K562 (cell line): Measurements from ENCODE around the gene NTRK1. TPM values are rescaled to one million over a fixed set of nuclear protein-coding genes. Genes with fewer than 3 reads are reported as not detected.
A peak's percentile ranks its signal among the peaks of the same experiment; 100 is the strongest.

Experiments used
- ATAC-seq: fragments of 200-7000 bp; cut with Tn5 transposase; 3 replicates; pipeline ENCODE4 v1.9.1; 2020; ENCODE audit warnings: moderate library complexity
- BruUV-seq: library from RNA; stranded (reverse); fragments of 400-500 nt; replicated peaks from 2 replicates; lab custom pipeline; 2021; lab: Mats Ljungman, UMichigan
- CTCF ChIA-PET: fragments of 300-600 bp; formaldehyde crosslinking; extraction: SDS; loops from one replicate; lab custom pipeline; 2021; ENCODE audit warnings: low intra/inter-chr PET ratio; lab: Yijun Ruan, JAX
- POLR2A ChIA-PET: fragments of 300-600, 350-650 bp; sonication (Branson Sonifier 250); formaldehyde crosslinking; extraction: SDS; loops from one replicate; lab custom pipeline; 2021; ENCODE audit warnings: antibody characterized with exemption, inconsistent platforms; lab: Yijun Ruan, JAX
- DNase-seq, 4 experiments: peaks; one replicate each; pipeline versions ENCODE4 v3.0.0 to v3.0.0-alpha.2; 2011 to 2018; ENCODE audit warnings: low spot score in 3 of 4, mixed read lengths in 3 of 4; ENCODE audit errors: extremely low read depth in 1 of 4
- FAIRE-seq: peaks from 2 replicates; lab custom pipeline; 2011; peaks lifted over from hg19 to GRCh38; lab: Jason Lieb, UNC
- H2AFZ ChIP-seq: 2 replicates; pipeline ENCODE4 v1.6.0; 2011; ENCODE audit warnings: low read depth, low read length, control low read depth, inconsistent platforms
- H3K27ac ChIP-seq: fragments of 200-600 bp; 3 replicates; pipeline ENCODE4 v1.8.0; 2011; ENCODE audit warnings: low read depth, mild to moderate bottlenecking, control low read depth, inconsistent platforms, low read length, moderate library complexity, mixed read lengths; ENCODE audit errors: extremely low read depth
- H3K27me3 ChIP-seq, 2 experiments: fragments of 300-600 bp in 1 of 2; 2 replicates in 1 of 2; 3 replicates in 1 of 2; pipeline versions ENCODE4 v1.6.0 to v1.8.0; 2011; ENCODE audit warnings: inconsistent platforms in 2 of 2, low read length in 2 of 2, mild to moderate bottlenecking in 1 of 2, mixed read lengths in 1 of 2, moderate library complexity in 1 of 2; ENCODE audit not compliant: control insufficient read depth in 2 of 2, insufficient read depth in 2 of 2
- H3K36me3 ChIP-seq: fragments of 300-600 bp; 3 replicates; pipeline ENCODE4 v1.8.0; 2011; ENCODE audit warnings: mild to moderate bottlenecking, low read length, inconsistent platforms; ENCODE audit not compliant: control insufficient read depth, insufficient read depth
- H3K4me1 ChIP-seq, 2 experiments: fragments of 200-600 bp in 1 of 2; replicated peaks in 1 of 2; 2 replicates in 1 of 2; 3 replicates in 1 of 2; pipeline versions ENCODE4 v1.5.1 to v1.8.0; 2011; ENCODE audit warnings: inconsistent platforms in 2 of 2, low read length in 2 of 2, mild to moderate bottlenecking in 1 of 2, mixed read lengths in 1 of 2, moderate library complexity in 1 of 2; ENCODE audit not compliant: control insufficient read depth in 2 of 2, insufficient read depth in 2 of 2
- H3K4me2 ChIP-seq: 2 replicates; pipeline ENCODE4 v1.6.1; 2011; ENCODE audit warnings: low read length, control low read depth, inconsistent platforms, mixed read lengths; ENCODE audit not compliant: insufficient read depth
- H3K4me3 ChIP-seq: fragments of 200-600 bp; sonication (generic), shearing (Covaris generic); 2 replicates; pipeline ENCODE4 v1.5.1; 2016; ENCODE audit warnings: control low read depth, inconsistent platforms
- H3K79me2 ChIP-seq: fragments of 200-600 bp; 3 replicates; pipeline ENCODE4 v1.8.0; 2011; ENCODE audit warnings: low read length, inconsistent platforms; ENCODE audit not compliant: control insufficient read depth, insufficient read depth
- H3K9ac ChIP-seq, 2 experiments: 2 replicates each; pipeline versions ENCODE4 v1.6.0 to v1.6.1; 2011; ENCODE audit warnings: low read depth in 2 of 2, low read length in 2 of 2, control low read depth in 1 of 2, inconsistent platforms in 1 of 2, mild to moderate bottlenecking in 1 of 2, mixed read lengths in 1 of 2; ENCODE audit not compliant: insufficient read depth in 1 of 2
- H3K9me1 ChIP-seq: one replicate; pipeline ENCODE4 v1.6.0; 2011; ENCODE audit warnings: inconsistent platforms, mild to moderate bottlenecking, low read length, moderate library complexity; ENCODE audit not compliant: control insufficient read depth, insufficient read depth
- H3K9me3 ChIP-seq: replicated peaks from 2 replicates; pipeline ENCODE4 v1.5.1; 2011; ENCODE audit warnings: low read depth, low read length, inconsistent platforms; ENCODE audit not compliant: control insufficient read depth, insufficient read depth
- H4K20me1 ChIP-seq: replicated peaks from 2 replicates; pipeline ENCODE4 v1.6.1; 2011; ENCODE audit warnings: low read length, inconsistent platforms, mixed read lengths; ENCODE audit not compliant: control insufficient read depth, insufficient read depth
- BMI1 ChIP-seq: fragments of 150-350 bp; IDR thresholded peaks from 2 replicates; pipeline ENCODE4 v1.6.1; 2014; ENCODE audit warnings: low read length
- CBFB ChIP-seq: sonication (generic); formaldehyde crosslinking; IDR thresholded peaks from 2 replicates; pipeline ENCODE4 v1.4.0; 2020; ENCODE audit warnings: mild to moderate bottlenecking, missing genetic modification reagents
- CEBPG ChIP-seq, 3 experiments: fragments of 200-800 bp in 1 of 3; sonication (Bioruptor generic) in 1 of 3; sonication (generic) in 1 of 3; formaldehyde crosslinking in 1 of 3; IDR thresholded peaks in 2 of 3; conservative IDR thresholded peaks in 1 of 3; 2 replicates each; pipeline versions ENCODE4 v1.6.1 to v1.8.0; 2016 to 2022; ENCODE audit warnings: missing compliant biosample characterization in 2 of 3, missing genetic modification characterization in 2 of 3, mild to moderate bottlenecking in 1 of 3, missing genetic modification reagents in 1 of 3
- EHMT2 ChIP-seq: fragments of 450-650 bp; IDR thresholded peaks from 2 replicates; pipeline ENCODE4 v1.6.1; 2018; ENCODE audit warnings: antibody characterized with exemption
- ESRRB ChIP-seq: fragments of 250-450 bp; sonication (Bioruptor Pico); IDR thresholded peaks from 2 replicates; pipeline ENCODE4 v1.5.0; 2020; ENCODE audit warnings: mild to moderate bottlenecking, moderate library complexity, borderline replicate concordance
- GTF2A2 ChIP-seq: IDR thresholded peaks from 2 replicates; pipeline ENCODE4 v1.6.1; 2016; ENCODE audit warnings: mild to moderate bottlenecking, missing genetic modification characterization, missing compliant biosample characterization
- NCOA4 ChIP-seq: fragments of 450-650 bp; IDR thresholded peaks from 2 replicates; pipeline ENCODE4 v1.6.1; 2018; ENCODE audit warnings: mild to moderate bottlenecking; ENCODE audit not compliant: partially characterized antibody
- NRF1 ChIP-seq, 2 experiments: fragments of 450-650 bp; IDR thresholded peaks in 1 of 2; conservative IDR thresholded peaks in 1 of 2; 2 replicates each; pipeline ENCODE4 v1.6.1; 2014; ENCODE audit warnings: mild to moderate bottlenecking in 2 of 2
- POLR2AphosphoS5 ChIP-seq: IDR thresholded peaks from 2 replicates; pipeline ENCODE4 v1.6.1; 2011; ENCODE audit warnings: mild to moderate bottlenecking, low read depth, low read length, moderate library complexity; ENCODE audit not compliant: control insufficient read depth, insufficient read depth
- SMAD3 ChIP-seq: fragments of 450-650 bp; formaldehyde crosslinking; conservative IDR thresholded peaks from 2 replicates; pipeline ENCODE4 v1.4.0; 2020; ENCODE audit warnings: mild to moderate bottlenecking
- TRIM28 ChIP-seq: fragments of 450-650 bp; IDR thresholded peaks from 2 replicates; pipeline ENCODE4 v1.6.1; 2017
- XRCC4 ChIP-seq: IDR thresholded peaks from one replicate; pipeline ENCODE4 v1.6.1; 2011; ENCODE audit not compliant: insufficient read depth, insufficient read length; ENCODE audit errors: extremely low read depth
- ZNF311 ChIP-seq: fragments of 250-450 bp; sonication (Bioruptor Pico); IDR thresholded peaks from 2 replicates; pipeline ENCODE4 v1.4.0; 2020; ENCODE audit warnings: mild to moderate bottlenecking, moderate library complexity
- WGBS: fragments of 100-300 bp; shearing (Covaris generic); methylation state at CpG from one replicate; pipeline ENCODE4 v1.1.6; 2016; ENCODE audit warnings: low coverage, mixed read lengths; ENCODE audit not compliant: insufficient coverage; ENCODE audit errors: missing lambda C conversion rate; 5-methylcytosine and 5-hydroxymethylcytosine counted together
- in situ Hi-C: fragments of 300-500 bp; cut with MboI; formaldehyde crosslinking; loops from 4 replicates; pipeline ENCODE4 v1.15.0; 2018; ENCODE audit warnings: inconsistent platforms, mixed read lengths
- intact Hi-C: fragments of 100-400 bp; cut with micrococcal nuclease; formaldehyde crosslinking; loops from 2 replicates; pipeline ENCODE4 v1.14.2; 2022
- polyA plus RNA-seq, 8 experiments: library from polyadenylated mRNA; depleted of rRNA in 4 of 8; stranded (reverse) in 5 of 8; unstranded in 3 of 8; fragments of >200 nt; fragmentation: Nextera tagmentation in 2 of 8; fragmentation: Illumina TruSeq in 1 of 8; extraction: Ambion mirVana in 2 of 8; extraction: Trizol in 1 of 8; gene quantifications; 2 replicates each; pipeline versions ENCODE4 v1.2.1 to v1.2.3, GENCODE V29; 2011 to 2014; ENCODE audit warnings: inconsistent platforms in 1 of 8, missing spikeins in 1 of 8
- total RNA-seq, 7 experiments: library from RNA; depleted of rRNA in 6 of 7; stranded (reverse); fragments of >200 nt in 6 of 7; fragmentation: Illumina TruSeq in 2 of 7; extraction: Trizol in 2 of 7; gene quantifications; 2 replicates each; pipeline versions ENCODE4 v1.2.1 to v1.2.3, GENCODE V29; 2011 to 2021; ENCODE audit warnings: low replicate concordance in 1 of 7
- TF ChIP-seq, protein P1 (sequence below): sonication (generic); formaldehyde crosslinking; IDR thresholded peaks from 2 replicates; pipeline ENCODE4 v1.8.1; 2023; ENCODE audit warnings: mild to moderate bottlenecking, missing genetic modification reagents
- TF ChIP-seq, protein P2 (sequence below), 2 experiments: fragments of 450-650 bp; conservative IDR thresholded peaks; 2 replicates each; pipeline ENCODE4 v1.6.1; 2017; ENCODE audit warnings: mild to moderate bottlenecking in 2 of 2, moderate library complexity in 2 of 2
- TF ChIP-seq, protein P3 (sequence below): fragments of 250-450 bp; sonication (Bioruptor Pico); IDR thresholded peaks from 2 replicates; pipeline ENCODE4 v1.4.0; 2020

Gene NTRK1
- total and polyA plus RNA-seq, 9 of the 15 experiments (the other 6 are each of a cell fraction or from before 2014, with no cell fraction given): 0.46 to 30.0 (median 7.9) TPM

DNA sequence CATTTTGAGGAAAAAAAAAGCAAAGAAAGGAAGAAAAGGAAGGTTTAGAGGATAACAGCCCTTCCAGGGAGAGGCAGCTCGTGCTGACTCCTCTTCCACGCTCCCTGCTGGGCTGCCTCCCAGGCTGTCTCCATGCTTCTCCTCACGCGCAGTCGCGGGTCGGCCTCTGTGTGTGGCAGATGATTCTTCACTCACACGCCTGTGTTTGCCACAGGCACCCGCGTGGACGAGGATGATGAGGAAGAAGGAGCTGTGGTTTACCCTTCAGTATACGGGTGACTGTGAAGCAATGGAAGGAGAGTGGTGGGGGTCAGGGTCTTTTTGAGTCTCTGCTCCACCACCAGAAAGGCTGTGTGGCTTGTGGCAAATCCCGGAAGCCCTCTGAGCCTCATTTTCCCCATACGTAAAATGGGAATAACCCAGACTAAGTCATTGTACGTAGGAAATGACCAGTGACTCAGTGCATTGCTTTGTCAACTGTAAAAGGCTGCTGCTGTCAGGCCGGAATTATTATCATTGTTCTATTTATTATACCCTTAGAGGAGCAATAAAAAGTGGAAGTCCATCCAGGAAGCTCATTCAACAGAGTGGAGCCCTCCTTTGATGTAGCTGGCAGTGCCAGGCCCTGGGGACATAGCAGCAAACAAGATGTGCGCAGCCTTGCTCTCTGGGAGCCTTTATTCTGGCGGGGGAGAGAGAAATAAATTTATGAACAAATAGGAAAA is 32.1 kb upstream of the NTRK1 start:
- H4K20me1 ChIP-seq: no peaks in the 10 kb centered on the region
- CTCF ChIA-PET: no interaction called here
- intact Hi-C loops: no loop called here
- 31% methylated on average over 17 of the region's 18 CpGs for WGBS
- in situ Hi-C loops: no loop called here
- no peaks in the 10 kb centered on the region for H3K9me1 ChIP-seq
- no peak overlapping the region for H3K27ac ChIP-seq
- ATAC-seq (no peak; the same call in 2 of the 3 replicates), FAIRE-seq (no peak), DNase-seq (no peak)
- no TSS peak for BruUV-seq
- H2AFZ ChIP-seq: peak overlapping the region; percentile 71
- no peak overlapping the region for H3K4me2 ChIP-seq
- TF ChIP-seq BMI1 (no peak), CEBPG (CRISPR knock-in tag; IDR thresholded peaks at IDR 0.05) (no peak), CEBPG (tag; conservative IDR thresholded peaks at IDR 0.05 in 1 of 2, IDR thresholded peaks at IDR 0.05 in 1 of 2) (no peak), XRCC4 (no peak), NRF1 (conservative IDR thresholded peaks at IDR 0.05 in 1 of 2, IDR thresholded peaks at IDR 0.05 in 1 of 2) (peak; percentile 55 to 67), ZNF311 (CRISPR knock-in tag) (no peak), NCOA4 (no peak), GTF2A2 (tag) (no peak), TRIM28 (no peak), SMAD3 (CRISPR knock-in tag) (no peak), EHMT2 (no peak), POLR2AphosphoS5 (no peak), ESRRB (CRISPR knock-in tag) (no peak), CBFB (no peak)
- TF ChIP-seq, protein P1, sequence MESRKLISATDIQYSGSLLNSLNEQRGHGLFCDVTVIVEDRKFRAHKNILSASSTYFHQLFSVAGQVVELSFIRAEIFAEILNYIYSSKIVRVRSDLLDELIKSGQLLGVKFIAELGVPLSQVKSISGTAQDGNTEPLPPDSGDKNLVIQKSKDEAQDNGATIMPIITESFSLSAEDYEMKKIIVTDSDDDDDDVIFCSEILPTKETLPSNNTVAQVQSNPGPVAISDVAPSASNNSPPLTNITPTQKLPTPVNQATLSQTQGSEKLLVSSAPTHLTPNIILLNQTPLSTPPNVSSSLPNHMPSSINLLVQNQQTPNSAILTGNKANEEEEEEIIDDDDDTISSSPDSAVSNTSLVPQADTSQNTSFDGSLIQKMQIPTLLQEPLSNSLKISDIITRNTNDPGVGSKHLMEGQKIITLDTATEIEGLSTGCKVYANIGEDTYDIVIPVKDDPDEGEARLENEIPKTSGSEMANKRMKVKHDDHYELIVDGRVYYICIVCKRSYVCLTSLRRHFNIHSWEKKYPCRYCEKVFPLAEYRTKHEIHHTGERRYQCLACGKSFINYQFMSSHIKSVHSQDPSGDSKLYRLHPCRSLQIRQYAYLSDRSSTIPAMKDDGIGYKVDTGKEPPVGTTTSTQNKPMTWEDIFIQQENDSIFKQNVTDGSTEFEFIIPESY (CRISPR knock-in tag): 0 out of 2 replicates have a peak, but pooled peaks have one; percentile 31
- TF ChIP-seq, protein P2, sequence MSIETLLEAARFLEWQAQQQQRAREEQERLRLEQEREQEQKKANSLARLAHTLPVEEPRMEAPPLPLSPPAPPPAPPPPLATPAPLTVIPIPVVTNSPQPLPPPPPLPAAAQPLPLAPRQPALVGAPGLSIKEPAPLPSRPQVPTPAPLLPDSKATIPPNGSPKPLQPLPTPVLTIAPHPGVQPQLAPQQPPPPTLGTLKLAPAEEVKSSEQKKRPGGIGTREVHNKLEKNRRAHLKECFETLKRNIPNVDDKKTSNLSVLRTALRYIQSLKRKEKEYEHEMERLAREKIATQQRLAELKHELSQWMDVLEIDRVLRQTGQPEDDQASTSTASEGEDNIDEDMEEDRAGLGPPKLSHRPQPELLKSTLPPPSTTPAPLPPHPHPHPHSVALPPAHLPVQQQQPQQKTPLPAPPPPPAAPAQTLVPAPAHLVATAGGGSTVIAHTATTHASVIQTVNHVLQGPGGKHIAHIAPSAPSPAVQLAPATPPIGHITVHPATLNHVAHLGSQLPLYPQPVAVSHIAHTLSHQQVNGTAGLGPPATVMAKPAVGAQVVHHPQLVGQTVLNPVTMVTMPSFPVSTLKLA (conservative IDR thresholded peaks at IDR 0.05): no peak
- TF ChIP-seq, protein P3, sequence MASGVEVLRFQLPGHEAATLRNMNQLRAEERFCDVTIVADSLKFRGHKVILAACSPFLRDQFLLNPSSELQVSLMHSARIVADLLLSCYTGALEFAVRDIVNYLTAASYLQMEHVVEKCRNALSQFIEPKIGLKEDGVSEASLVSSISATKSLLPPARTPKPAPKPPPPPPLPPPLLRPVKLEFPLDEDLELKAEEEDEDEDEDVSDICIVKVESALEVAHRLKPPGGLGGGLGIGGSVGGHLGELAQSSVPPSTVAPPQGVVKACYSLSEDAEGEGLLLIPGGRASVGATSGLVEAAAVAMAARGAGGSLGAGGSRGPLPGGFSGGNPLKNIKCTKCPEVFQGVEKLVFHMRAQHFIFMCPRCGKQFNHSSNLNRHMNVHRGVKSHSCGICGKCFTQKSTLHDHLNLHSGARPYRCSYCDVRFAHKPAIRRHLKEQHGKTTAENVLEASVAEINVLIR: no peak
- TF ChIP-seq, all 486 proteins: peak for 2
- H3K9ac ChIP-seq: peak overlapping the region in 1 of 2 experiments; percentile 66; a peak in 2 of 4 replicates
- no peaks in the 10 kb centered on the region for H3K9me3 ChIP-seq
- H3K4me3 ChIP-seq: no peak overlapping the region
- H3K36me3 ChIP-seq: no peaks in the 10 kb centered on the region
- POLR2A ChIA-PET: interaction anchor here (0.6 to 0.8 kb wide), 2 partner anchors 31 to 77 kb away, joined by 4 to 5 read pairs; partner anchors contain the start of gene HDGF
- no peaks in the 10 kb centered on the region for H3K79me2 ChIP-seq
- H3K4me1 ChIP-seq: peaks cover 0 to 2% of the 10 kb centered on the region in 2 experiments; a peak in 1 of 5 replicates
- H3K27me3 ChIP-seq: peaks cover 11 to 25% of the 10 kb centered on the region in 2 experiments; a peak in 4 of 5 replicates
